Naive thymus-derived CD4-positive, alpha-beta T cell (primary cell): ENCODE data around the gene NDUFV1. TPM values are rescaled to one million over a fixed set of nuclear protein-coding genes. Genes with fewer than 3 reads are reported as not detected.
A peak's percentile ranks its signal among the peaks of the same experiment; 100 is the strongest.

Experiments used
- ATAC-seq: fragments of 150-1000 bp; cut with Tn5 transposase; 2 replicates; pipeline ENCODE4 v1.10.0; 2021; ENCODE audit warnings: mild to moderate bottlenecking, moderate library complexity
- CTCF ChIA-PET: fragments of 350-600 bp; sonication (Branson Sonifier 250); formaldehyde crosslinking; loops from one replicate; lab custom pipeline; 2021; ENCODE audit warnings: antibody characterized with exemption; lab: Charles Lee
- POLR2A ChIA-PET: fragments of 350-600 bp; sonication (Branson Sonifier 250); formaldehyde crosslinking; loops from one replicate; lab custom pipeline; 2021; ENCODE audit warnings: antibody characterized with exemption, inconsistent platforms; lab: Charles Lee
- DNase-seq, 9 donors: peaks; one replicate each; pipeline versions ENCODE4 v3.0.0 to v3.0.0-alpha.2; 2020 to 2022; ENCODE audit warnings: mixed read lengths in 1 of 9
- H3K27ac ChIP-seq: one replicate; pipeline ENCODE4 v1.7.0; 2013; ENCODE audit warnings: mild to moderate bottlenecking, low read depth, low read length, moderate library complexity
- H3K27me3 ChIP-seq, 2 donors: one replicate each; pipeline ENCODE4 v1.7.0; 2013; ENCODE audit warnings: low read length in 2 of 2, mild to moderate bottlenecking in 2 of 2, moderate library complexity in 2 of 2; ENCODE audit not compliant: control insufficient read depth in 2 of 2, insufficient read depth in 2 of 2
- H3K36me3 ChIP-seq, 3 experiments: 1 replicate in 2 of 3; 2 replicates in 1 of 3; pipeline ENCODE4 v1.7.0; 2013; ENCODE audit warnings: low read length in 3 of 3, mild to moderate bottlenecking in 3 of 3, moderate library complexity in 1 of 3; ENCODE audit not compliant: insufficient read depth in 3 of 3, control insufficient read depth in 2 of 3
- H3K4me1 ChIP-seq, 2 donors: one replicate each; pipeline ENCODE4 v1.7.0; 2013; ENCODE audit warnings: low read length in 2 of 2, mild to moderate bottlenecking in 2 of 2, moderate library complexity in 1 of 2; ENCODE audit not compliant: control insufficient read depth in 2 of 2, insufficient read depth in 2 of 2
- H3K4me3 ChIP-seq: 2 replicates; pipeline ENCODE4 v1.7.0; 2013; ENCODE audit warnings: mild to moderate bottlenecking, low read length
- H3K9me3 ChIP-seq, 3 experiments: 1 replicate in 2 of 3; 2 replicates in 1 of 3; pipeline ENCODE4 v1.7.0; 2013; ENCODE audit warnings: low read length in 3 of 3; ENCODE audit not compliant: control insufficient read depth in 2 of 3
- H3K27ac Mint-ChIP-seq, 9 donors: one replicate each; pipeline ENCODE4 v1.8.0; 2020 to 2022; ENCODE audit warnings: mixed read lengths in 9 of 9, mild to moderate bottlenecking in 8 of 9, moderate library complexity in 5 of 9, inconsistent platforms in 2 of 9
- H3K27me3 Mint-ChIP-seq, 5 donors: one replicate each; pipeline ENCODE4 v1.8.0; 2021 to 2022; ENCODE audit warnings: mixed read lengths in 5 of 5, mild to moderate bottlenecking in 1 of 5
- H3K36me3 Mint-ChIP-seq, 5 donors: one replicate each; pipeline ENCODE4 v1.8.0; 2020 to 2022; ENCODE audit warnings: mixed read lengths in 5 of 5, mild to moderate bottlenecking in 3 of 5, inconsistent platforms in 1 of 5
- H3K4me1 Mint-ChIP-seq, 7 donors: one replicate each; pipeline ENCODE4 v1.8.0; 2020 to 2022; ENCODE audit warnings: mixed read lengths in 7 of 7, mild to moderate bottlenecking in 3 of 7, inconsistent platforms in 1 of 7
- H3K4me3 Mint-ChIP-seq, 10 donors: one replicate each; pipeline ENCODE4 v1.8.0; 2020 to 2022; ENCODE audit warnings: mild to moderate bottlenecking in 10 of 10, mixed read lengths in 10 of 10, moderate library complexity in 6 of 10, inconsistent platforms in 2 of 10
- H3K9me3 Mint-ChIP-seq, 11 donors: one replicate each; pipeline ENCODE4 v1.8.0; 2020 to 2022; ENCODE audit warnings: mixed read lengths in 11 of 11, mild to moderate bottlenecking in 4 of 11, inconsistent platforms in 1 of 11, moderate library complexity in 1 of 11
- intact Hi-C, 2 donors: fragments of 100-400 bp; cut with micrococcal nuclease; formaldehyde crosslinking; loops; one replicate each; pipeline ENCODE4 v1.15.1; 2023
- polyA plus RNA-seq, 2 donors: library from polyadenylated mRNA; unstranded; fragments of 300-500 nt; fragmentation: Illumina TruSeq; gene quantifications; one replicate each; pipeline ENCODE4 v1.2.3, GENCODE V29; 2021
- total RNA-seq, 6 experiments: library from RNA in 5 of 6; stranded (reverse) in 5 of 6; gene quantifications; 1 replicate in 5 of 6; 2 replicates in 1 of 6; pipeline ENCODE4 v1.2.3 and lab custom pipeline; 2021 to 2026

The NDUFV1 gene
- total and polyA plus RNA-seq, 7 experiments from 2014 or later, result 111 to 253 (median 201) TPM

GRCh38 chr11:67644472-67645418 lies 38.0 kb downstream of the NDUFV1 start:
- no peaks in the 10 kb centered on the region for H3K36me3 Mint-ChIP-seq

GRCh38 chr11:67645521-67646461 lies 39.1 kb downstream of the NDUFV1 start:
- intact Hi-C loops, result loop anchor here in 1 of 2 donors (1.0 kb wide), 1 partner anchor 39 kb away; the partner anchor contains the start of gene NDUFV1
- peak overlapping the region in 6 of 9 donors; percentile 21 to 64 (median 48) for H3K27ac Mint-ChIP-seq
- ATAC-seq (no peak), DNase-seq (no peak)
- H3K36me3 ChIP-seq, result no peaks in the 10 kb centered on the region
- no peak overlapping the region for H3K27ac ChIP-seq
- no peak overlapping the region for H3K4me3 ChIP-seq
- POLR2A ChIA-PET, result interaction anchor here (0.6 to 2.4 kb wide), 4 partner anchors 8 to 911 kb away, joined by 3 to 9 read pairs (median 4); partner anchors contain the start of gene NUDT8
- H3K27me3 ChIP-seq, result no peaks in the 10 kb centered on the region
- H3K9me3 ChIP-seq, result no peaks in the 10 kb centered on the region
- H3K4me1 Mint-ChIP-seq, result peaks cover 11 to 41% (median 32%) of the 10 kb centered on the region in 7 donors
- peak overlapping the region in 8 of 10 donors; percentile 62 to 80 (median 72) for H3K4me3 Mint-ChIP-seq
- peaks cover 0 to 9% (median 5%) of the 10 kb centered on the region in 5 donors for H3K27me3 Mint-ChIP-seq
- peaks cover 0 to 3% (median 0%) of the 10 kb centered on the region in 11 donors for H3K9me3 Mint-ChIP-seq
- CTCF ChIA-PET, result interaction anchor here (0.9 to 1.5 kb wide), 3 partner anchors 13 to 18 kb away, joined by 3 to 7 read pairs (median 6); partner anchors contain the start of gene NUDT8
- H3K4me1 ChIP-seq, result peaks cover 23 to 35% of the 10 kb centered on the region in 2 donors
- no peaks in the 10 kb centered on the region for H3K36me3 Mint-ChIP-seq

More at GRCh38 chr11:67644472-67645418, 38.0 kb downstream of the NDUFV1 start:
- ATAC-seq, result no peak
- H3K27ac ChIP-seq, result no peak overlapping the region
- ChIA-PET CTCF (no interaction called here), POLR2A (no interaction called here)
- no peak overlapping the region for H3K4me3 ChIP-seq
- peak overlapping the region in 1 of 9 donors; percentile 48 for H3K27ac Mint-ChIP-seq
- H3K27me3 Mint-ChIP-seq, result peaks cover 0 to 9% (median 5%) of the 10 kb centered on the region in 5 donors
- no peaks in the 10 kb centered on the region for H3K27me3 ChIP-seq
- H3K4me1 ChIP-seq, result peaks cover 23 to 28% of the 10 kb centered on the region in 2 donors
- intact Hi-C loops, result no loop called here
- DNase-seq, result no peak
- no peaks in the 10 kb centered on the region for H3K36me3 ChIP-seq
- H3K9me3 ChIP-seq, result no peaks in the 10 kb centered on the region
- H3K9me3 Mint-ChIP-seq, result peaks cover 0 to 3% (median 0%) of the 10 kb centered on the region in 11 donors
- no peak overlapping the region for H3K4me3 Mint-ChIP-seq
- peaks cover 11 to 31% (median 26%) of the 10 kb centered on the region in 7 donors for H3K4me1 Mint-ChIP-seq

- no peaks in the 10 kb centered on the region for H3K27me3 ChIP-seq
- ATAC-seq, result peak; percentile 45
- no peaks in the 10 kb centered on the region for H3K36me3 ChIP-seq
- Mint-ChIP-seq H3K9me3 (peaks cover 0 to 3% (median 0%) of the 10 kb centered on the region in 11 donors), H3K27me3 (peaks cover 0 to 9% (median 5%) of the 10 kb centered on the region in 5 donors), H3K4me1 (peaks cover 11 to 41% (median 32%) of the 10 kb centered on the region in 7 donors), H3K27ac (peak overlapping the region in 7 of 9 donors; percentile 19 to 64 (median 43)), H3K4me3 (peak overlapping the region; percentile 42 to 80 (median 72)), H3K36me3 (no peaks in the 10 kb centered on the region)
- DNase-seq, result peak in 2 of 9 donors; percentile 23 to 28
- no peak overlapping the region for H3K4me3 ChIP-seq
- ChIA-PET POLR2A (interaction anchor here (0.9 to 2.4 kb wide), 3 partner anchors 10 to 32 kb away, joined by 3 to 9 read pairs (median 3); partner anchors contain the start of gene NUDT8), CTCF (interaction anchor here (0.9 to 1.5 kb wide), 3 partner anchors 12 to 19 kb away, joined by 3 to 7 read pairs (median 6); partner anchors contain the start of gene NUDT8)
- peaks cover 23 to 38% of the 10 kb centered on the region in 2 donors for H3K4me1 ChIP-seq
- no peak overlapping the region for H3K27ac ChIP-seq
- intact Hi-C loops, result loop anchor here in 1 of 2 donors (1.0 kb wide), 1 partner anchor 40 kb away; the partner anchor contains the start of gene NDUFV1
- H3K9me3 ChIP-seq, result no peaks in the 10 kb centered on the region
These were observed 40.0 kb downstream of the NDUFV1 start for GRCh38 chr11:67646535-67647336.

GRCh38 chr11:67647471-67647870 lies 40.7 kb downstream of the NDUFV1 start:
- Mint-ChIP-seq H3K27me3 (peaks cover 0 to 13% (median 5%) of the 10 kb centered on the region in 5 donors), H3K4me3 (peak overlapping the region in 2 of 10 donors; percentile 58 to 71), H3K4me1 (peaks cover 11 to 41% (median 35%) of the 10 kb centered on the region in 7 donors), H3K36me3 (no peaks in the 10 kb centered on the region), H3K27ac (peak overlapping the region in 1 of 9 donors; percentile 51), H3K9me3 (peaks cover 0 to 3% (median 0%) of the 10 kb centered on the region in 11 donors)
- Histone ChIP-seq H3K4me1 (peaks cover 23 to 38% of the 10 kb centered on the region in 2 donors), H3K4me3 (no peak overlapping the region), H3K27me3 (no peaks in the 10 kb centered on the region), H3K27ac (no peak overlapping the region), H3K36me3 (no peaks in the 10 kb centered on the region), H3K9me3 (no peaks in the 10 kb centered on the region)
- intact Hi-C loops, result no loop called here
- DNase-seq (no peak), ATAC-seq (no peak)
- POLR2A ChIA-PET, result interaction anchor here (0.6 to 2.4 kb wide), 3 partner anchors 18 to 914 kb away, joined by 3 to 9 read pairs (median 3); partner anchors contain the start of gene NUDT8
- CTCF ChIA-PET, result interaction anchor here (1.0 to 2.3 kb wide), 5 partner anchors 11 to 296 kb away, joined by 3 to 8 read pairs (median 7); partner anchors contain the start of gene NUDT8

GRCh38 chr11:67648140-67648795 lies 41.5 kb downstream of the NDUFV1 start:
- Mint-ChIP-seq H3K27ac (peak overlapping the region in 4 of 9 donors; percentile 21 to 55 (median 50)), H3K4me3 (peak overlapping the region in 6 of 10 donors; percentile 12 to 71 (median 40)), H3K36me3 (no peaks in the 10 kb centered on the region), H3K27me3 (peaks cover 0 to 15% (median 5%) of the 10 kb centered on the region in 5 donors), H3K9me3 (peaks cover 0 to 3% (median 0%) of the 10 kb centered on the region in 11 donors), H3K4me1 (peaks cover 11 to 41% (median 35%) of the 10 kb centered on the region in 7 donors)
- H3K36me3 ChIP-seq, result no peaks in the 10 kb centered on the region
- ChIA-PET POLR2A (interaction anchor here (0.6 to 2.4 kb wide), 4 partner anchors 11 to 64 kb away, joined by 4 to 9 read pairs (median 4); partner anchors contain the start of gene NUDT8), CTCF (interaction anchor here (1.0 to 2.3 kb wide), 6 partner anchors 11 to 297 kb away, joined by 3 to 8 read pairs (median 4); no protein-coding TSS in a partner anchor)
- DNase-seq, result peak in 7 of 9 donors; percentile 48 to 69 (median 58)
- no peaks in the 10 kb centered on the region for H3K27me3 ChIP-seq
- no peak overlapping the region for H3K4me3 ChIP-seq
- no peaks in the 10 kb centered on the region for H3K9me3 ChIP-seq
- H3K4me1 ChIP-seq, result peaks cover 23 to 38% of the 10 kb centered on the region in 2 donors
- intact Hi-C loops, result loop anchor here in 1 of 2 donors (1.0 kb wide), 1 partner anchor 11 kb away; no protein-coding TSS in a partner anchor
- H3K27ac ChIP-seq, result no peak overlapping the region
- ATAC-seq, result peak; percentile 89
